Measurements from ENCODE around the gene OLFM2.
"Not testable (repeated sequence)": the region's sequence is repeated elsewhere in the genome, so short reads cannot be mapped to it uniquely, and the experiment has no call there.

OLFM2 gene

GRCh38 chr19:9941671-9942070 is 5.4 kb upstream of the OLFM2 start:
- no peak for DNase-seq

GRCh38 chr19:9941231-9941630 is 4.9 kb upstream of the OLFM2 start:
- DNase-seq = no peak

GRCh38 chr19:9940778-9941177 is 4.5 kb upstream of the OLFM2 start:
- no peak for DNase-seq

- no peak for DNase-seq
Measured at GRCh38 chr19:9939301-9939913, 3.1 kb upstream of the OLFM2 start.

GRCh38 chr19:9937001-9937411 is 691 bp upstream of the OLFM2 start:
- DNase-seq = no peak

GRCh38 chr19:9935506-9936325 is 599 bp downstream of the OLFM2 start:
- DNase-seq = no peak

- peak; percentile 47 for DNase-seq
Measured at GRCh38 chr19:9934132-9934950, 2.0 kb downstream of the OLFM2 start.

GRCh38 chr19:9932835-9933234 is 3.5 kb downstream of the OLFM2 start:
- no peak for DNase-seq

- DNase-seq = no peak
Measured at GRCh38 chr19:9931629-9932028, 4.7 kb downstream of the OLFM2 start.

- DNase-seq = no peak
Measured at GRCh38 chr19:9923440-9923839, 12.9 kb downstream of the OLFM2 start.

GRCh38 chr19:9922782-9923379 is 13.4 kb downstream of the OLFM2 start:
- DNase-seq = not testable (repeated sequence)

GRCh38 chr19:9917321-9917720 is 19.0 kb downstream of the OLFM2 start:
- DNase-seq = peak; percentile 32

GRCh38 chr19:9916719-9917118 is 19.6 kb downstream of the OLFM2 start:
- DNase-seq = no peak

- DNase-seq = peak; percentile 46
Measured at GRCh38 chr19:9914315-9915207, 21.8 kb downstream of the OLFM2 start.

GRCh38 chr19:9914001-9914314 is 22.4 kb downstream of the OLFM2 start:
- no peak for DNase-seq

- DNase-seq = no peak
Measured at GRCh38 chr19:9913237-9914000, 22.9 kb downstream of the OLFM2 start.

GRCh38 chr19:9912551-9913236 is 23.6 kb downstream of the OLFM2 start:
- no peak for DNase-seq

GRCh38 chr19:9911524-9912185 is 24.7 kb downstream of the OLFM2 start:
- no peak for DNase-seq

GRCh38 chr19:9910625-9911024 is 25.7 kb downstream of the OLFM2 start:
- DNase-seq = no peak

- no peak for DNase-seq
Measured at GRCh38 chr19:9909251-9909650, 27.1 kb downstream of the OLFM2 start.
